Immature natural killer cell (primary cell): ENCODE measurements around the gene VIPR2. TPM values are rescaled to one million over a fixed set of nuclear protein-coding genes. Genes with fewer than 3 reads are reported as not detected.

ENCODE experiments used
- DNase-seq, 3 donors: peaks; one replicate each; pipeline ENCODE4 v3.0.0; 2022; ENCODE audit warnings: mixed read lengths in 1 of 3
- H3K27ac Mint-ChIP-seq, 6 donors: one replicate each; pipeline ENCODE4 v1.8.0; 2020; ENCODE audit warnings: mixed read lengths in 6 of 6, mild to moderate bottlenecking in 5 of 6, inconsistent platforms in 4 of 6, moderate library complexity in 3 of 6
- H3K27me3 Mint-ChIP-seq, 3 donors: one replicate each; pipeline ENCODE4 v1.8.0; 2020 to 2021; ENCODE audit warnings: low read depth in 3 of 3, mild to moderate bottlenecking in 3 of 3, mixed read lengths in 3 of 3, moderate library complexity in 3 of 3, inconsistent platforms in 1 of 3
- H3K36me3 Mint-ChIP-seq, 3 donors: one replicate each; pipeline ENCODE4 v1.8.0; 2020; ENCODE audit warnings: mixed read lengths in 3 of 3, inconsistent platforms in 2 of 3, mild to moderate bottlenecking in 2 of 3
- H3K4me1 Mint-ChIP-seq, 2 donors: one replicate each; pipeline ENCODE4 v1.8.0; 2020; ENCODE audit warnings: inconsistent platforms in 2 of 2, mild to moderate bottlenecking in 2 of 2, mixed read lengths in 2 of 2, moderate library complexity in 1 of 2
- H3K4me3 Mint-ChIP-seq, 5 donors: one replicate each; pipeline ENCODE4 v1.8.0; 2020; ENCODE audit warnings: mild to moderate bottlenecking in 5 of 5, mixed read lengths in 5 of 5, inconsistent platforms in 3 of 5, moderate library complexity in 3 of 5
- H3K9me3 Mint-ChIP-seq, 6 donors: one replicate each; pipeline ENCODE4 v1.8.0; 2020; ENCODE audit warnings: mild to moderate bottlenecking in 6 of 6, mixed read lengths in 6 of 6, inconsistent platforms in 4 of 6, moderate library complexity in 3 of 6
- polyA plus RNA-seq, 3 donors: library from polyadenylated mRNA; unstranded; fragments of 300-500 nt; fragmentation: Illumina TruSeq; gene quantifications; one replicate each; pipeline ENCODE4 v1.2.3, GENCODE V29; 2021

VIPR2 gene
- polyA plus RNA-seq, 3 donors from 2014 or later: 0.41 to 5.2 (median 2.4) TPM

DNA sequence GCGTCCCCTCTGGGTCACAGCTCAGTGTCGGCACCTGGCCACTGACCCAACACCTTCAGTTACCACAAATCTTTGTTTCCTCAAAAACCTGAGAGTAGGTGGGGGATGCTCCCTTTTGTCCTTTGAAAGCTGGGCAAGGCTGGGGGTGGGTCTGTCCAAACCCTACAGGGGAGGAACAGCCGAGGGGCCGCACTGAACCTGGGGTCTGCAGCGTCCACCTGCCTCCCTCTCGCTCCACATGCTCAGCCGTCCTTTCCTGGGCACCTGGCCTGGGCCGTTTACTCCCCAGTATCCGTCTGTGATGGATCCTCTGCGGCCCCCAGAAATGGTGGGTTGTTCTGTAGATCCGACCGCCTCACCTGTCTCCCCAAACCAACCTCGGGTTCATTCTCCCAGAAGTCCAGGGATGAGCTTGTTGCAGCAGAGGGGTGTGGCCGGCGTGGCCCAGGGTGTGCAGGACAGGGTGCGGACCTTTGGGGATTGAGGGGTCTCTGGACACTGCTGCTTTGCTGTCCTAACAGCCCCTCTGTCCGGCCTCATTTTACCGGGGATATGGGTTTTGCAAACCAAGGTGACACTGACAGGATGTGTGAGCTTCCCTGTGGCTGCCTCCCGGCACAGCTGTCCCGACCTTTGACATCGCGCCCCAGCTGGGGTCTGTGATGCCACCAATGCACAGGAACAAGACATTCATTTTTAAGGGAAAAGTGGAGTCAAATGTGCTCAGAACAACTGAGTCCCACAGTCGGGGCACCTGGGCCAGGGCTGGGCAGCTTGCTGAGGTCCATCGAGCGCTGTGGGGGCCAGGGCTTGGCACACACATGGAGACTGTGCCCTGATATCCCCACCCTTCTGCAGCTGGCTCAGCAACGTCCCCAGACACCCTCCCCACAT is 115.9 kb downstream of the VIPR2 start:
- H3K4me3 Mint-ChIP-seq: no peak overlapping the region
- peaks cover 0 to 1% (median 0%) of the 10 kb centered on the region in 6 donors for H3K9me3 Mint-ChIP-seq
- H3K36me3 Mint-ChIP-seq: peaks cover 0 to 4% (median 0%) of the 10 kb centered on the region in 3 donors
- no peak overlapping the region for H3K27ac Mint-ChIP-seq
- H3K27me3 Mint-ChIP-seq: peaks cover 4 to 10% (median 4%) of the 10 kb centered on the region in 3 donors
- H3K4me1 Mint-ChIP-seq: peaks cover 0 to 4% of the 10 kb centered on the region in 2 donors
- no peak for DNase-seq

DNA sequence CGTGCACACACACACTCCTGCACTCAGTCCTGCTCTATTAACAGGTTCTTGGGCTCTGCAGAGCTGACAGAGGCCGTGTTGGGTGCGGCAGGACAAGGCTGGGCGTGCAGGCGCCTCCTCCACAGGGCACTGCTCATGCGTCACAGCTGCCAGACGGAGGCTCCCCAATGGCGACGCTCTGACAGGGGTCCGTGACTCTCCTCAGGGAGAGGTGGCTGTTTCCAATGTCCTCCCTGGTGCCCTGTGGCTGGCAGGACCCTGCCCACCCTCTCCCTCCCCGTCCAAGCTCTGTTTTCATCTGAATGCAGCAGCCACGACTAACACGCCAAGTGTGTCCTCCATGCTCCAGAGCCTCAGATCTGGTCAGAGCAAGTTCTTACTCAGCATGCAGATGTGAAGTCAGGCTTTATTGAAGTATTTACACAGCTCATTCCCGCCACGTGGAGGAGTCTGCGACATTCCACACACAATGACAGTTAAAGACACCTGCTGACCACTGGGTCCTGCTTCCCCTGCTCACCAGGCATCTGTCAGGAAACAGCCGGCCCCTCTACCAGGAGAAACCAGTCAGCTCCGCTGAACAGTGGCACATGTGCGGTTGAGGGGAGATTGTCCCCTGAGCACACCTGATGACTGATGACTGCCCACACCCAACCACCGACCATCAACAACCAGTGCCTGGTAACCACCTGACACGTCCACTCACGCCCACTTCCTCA is 116.7 kb downstream of the VIPR2 start:
- DNase-seq: no peak
- H3K4me3 Mint-ChIP-seq: no peak overlapping the region
- no peak overlapping the region for H3K27ac Mint-ChIP-seq
- peaks cover 4 to 10% (median 4%) of the 10 kb centered on the region in 3 donors for H3K27me3 Mint-ChIP-seq
- peaks cover 0 to 4% of the 10 kb centered on the region in 2 donors for H3K4me1 Mint-ChIP-seq
- peaks cover 0 to 1% (median 0%) of the 10 kb centered on the region in 6 donors for H3K9me3 Mint-ChIP-seq
- no peaks in the 10 kb centered on the region for H3K36me3 Mint-ChIP-seq

DNA sequence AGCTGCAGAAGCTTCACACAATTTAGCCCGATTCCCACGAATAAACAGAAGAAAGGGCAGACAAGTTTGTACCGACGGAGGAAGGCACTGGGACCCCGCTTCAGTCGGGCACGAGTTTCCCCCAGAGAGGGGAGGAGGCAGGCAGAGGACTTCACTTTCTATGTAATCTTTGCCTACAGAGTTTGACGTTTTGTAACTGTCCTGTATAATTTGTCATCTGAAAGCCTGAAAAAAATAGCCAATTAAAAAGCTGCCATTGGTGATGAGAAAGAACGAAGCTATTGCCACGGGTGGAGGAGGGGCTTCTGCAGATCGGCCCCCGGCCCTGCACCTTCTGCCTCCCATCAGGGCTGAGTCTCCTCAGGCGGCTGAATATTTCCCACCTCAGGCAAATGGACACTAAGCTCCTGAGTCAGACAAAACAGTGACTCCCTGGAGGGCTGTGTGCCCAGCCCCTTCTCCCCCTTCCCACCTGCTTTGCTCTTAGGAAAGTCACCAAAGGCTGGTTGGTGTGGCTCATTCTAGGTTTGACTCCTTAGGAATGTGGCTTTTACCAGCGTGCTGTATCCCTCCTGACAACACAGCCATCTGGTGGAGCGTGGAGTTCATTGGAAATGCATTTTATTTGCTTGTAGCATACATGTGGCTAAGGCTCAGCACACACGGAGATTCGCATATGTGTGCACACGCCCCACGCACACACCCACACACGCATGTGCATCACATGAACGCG is 117.4 kb downstream of the VIPR2 start:
- peaks cover 0 to 1% (median 0%) of the 10 kb centered on the region in 6 donors for H3K9me3 Mint-ChIP-seq
- no peak for DNase-seq
- no peaks in the 10 kb centered on the region for H3K36me3 Mint-ChIP-seq
- H3K27me3 Mint-ChIP-seq: peaks cover 4 to 10% (median 5%) of the 10 kb centered on the region in 3 donors
- no peak overlapping the region for H3K4me3 Mint-ChIP-seq
- H3K4me1 Mint-ChIP-seq: peaks cover 0 to 4% of the 10 kb centered on the region in 2 donors
- H3K27ac Mint-ChIP-seq: no peak overlapping the region

DNA sequence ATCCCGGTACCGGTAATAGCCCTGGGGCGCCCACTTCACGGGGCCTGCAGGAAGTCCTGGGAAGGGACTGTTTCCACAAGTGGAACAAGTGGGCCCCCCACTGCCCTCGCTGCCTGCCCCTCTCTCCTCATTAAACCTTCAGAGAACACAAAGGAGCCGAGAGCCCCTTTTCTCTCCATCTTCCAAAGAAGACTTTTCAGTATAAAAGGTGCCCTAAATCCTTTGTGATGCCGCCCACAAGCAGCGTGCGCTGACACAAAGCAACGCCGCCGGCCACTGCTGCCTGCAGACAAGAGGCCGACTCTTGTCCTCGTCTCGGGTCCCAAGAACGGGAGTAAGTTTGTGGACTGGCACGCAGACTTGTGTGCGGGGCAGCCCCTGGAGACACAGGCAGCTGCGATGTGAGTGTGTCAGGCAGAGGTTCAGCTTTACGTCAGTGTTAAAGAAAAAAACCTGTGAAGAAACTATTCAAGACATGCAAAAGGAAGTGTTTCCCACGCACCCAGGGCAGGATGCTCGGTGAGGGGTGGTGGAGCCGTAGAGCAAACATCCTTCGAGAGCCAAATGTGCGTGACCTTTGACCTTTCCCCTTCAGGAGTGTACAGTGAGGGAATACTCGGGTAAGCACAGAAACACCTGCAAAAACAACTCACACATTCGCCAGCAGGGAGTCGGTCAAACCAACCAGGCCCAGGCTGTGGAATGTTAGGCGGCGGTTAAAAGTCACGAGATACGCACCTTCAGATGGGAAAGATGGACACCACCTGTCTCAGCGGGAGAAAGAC is 118.2 kb downstream of the VIPR2 start:
- no peak for DNase-seq
- Mint-ChIP-seq H3K27ac (no peak overlapping the region), H3K27me3 (peaks cover 4 to 10% (median 5%) of the 10 kb centered on the region in 3 donors), H3K36me3 (no peaks in the 10 kb centered on the region), H3K4me3 (no peak overlapping the region), H3K9me3 (peaks cover 0 to 1% (median 0%) of the 10 kb centered on the region in 6 donors), H3K4me1 (peaks cover 0 to 4% of the 10 kb centered on the region in 2 donors)

DNA sequence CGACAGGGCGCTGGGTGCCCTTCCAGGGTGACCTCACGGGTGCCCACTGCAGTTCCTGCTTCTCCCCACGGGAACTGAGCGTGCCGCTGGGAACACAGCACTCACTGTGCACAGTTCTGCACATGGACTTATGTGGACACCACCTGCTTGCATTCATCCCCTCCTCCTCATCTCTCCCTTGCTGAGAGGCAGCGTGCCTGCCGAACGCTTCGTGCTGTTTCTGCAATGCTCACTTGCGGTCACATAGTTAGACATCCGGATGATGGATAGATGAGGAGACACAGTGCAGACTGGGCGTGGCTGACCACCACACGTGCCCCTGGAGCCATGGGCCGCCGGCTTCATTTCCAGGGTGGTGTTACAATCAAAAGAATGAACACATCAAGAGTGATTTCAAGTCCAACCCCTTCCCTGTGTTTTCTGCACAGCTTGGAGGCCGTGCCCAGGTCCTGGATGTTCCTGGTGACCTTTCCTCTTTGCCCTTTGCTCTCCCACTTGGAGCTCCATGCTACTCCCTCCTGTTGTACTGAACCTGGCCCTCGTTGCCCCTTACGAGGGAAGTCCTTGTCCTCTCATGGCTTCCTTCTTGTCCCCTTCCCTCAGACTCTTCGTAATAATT is 119.4 kb downstream of the VIPR2 start:
- no peak for DNase-seq
- Mint-ChIP-seq H3K9me3 (peaks cover 0 to 1% (median 0%) of the 10 kb centered on the region in 6 donors), H3K27ac (no peak overlapping the region), H3K36me3 (no peaks in the 10 kb centered on the region), H3K4me1 (peaks cover 0 to under 1% of the 10 kb centered on the region in 2 donors), H3K4me3 (no peak overlapping the region), H3K27me3 (peaks cover 2 to 6% (median 5%) of the 10 kb centered on the region in 3 donors)

DNA sequence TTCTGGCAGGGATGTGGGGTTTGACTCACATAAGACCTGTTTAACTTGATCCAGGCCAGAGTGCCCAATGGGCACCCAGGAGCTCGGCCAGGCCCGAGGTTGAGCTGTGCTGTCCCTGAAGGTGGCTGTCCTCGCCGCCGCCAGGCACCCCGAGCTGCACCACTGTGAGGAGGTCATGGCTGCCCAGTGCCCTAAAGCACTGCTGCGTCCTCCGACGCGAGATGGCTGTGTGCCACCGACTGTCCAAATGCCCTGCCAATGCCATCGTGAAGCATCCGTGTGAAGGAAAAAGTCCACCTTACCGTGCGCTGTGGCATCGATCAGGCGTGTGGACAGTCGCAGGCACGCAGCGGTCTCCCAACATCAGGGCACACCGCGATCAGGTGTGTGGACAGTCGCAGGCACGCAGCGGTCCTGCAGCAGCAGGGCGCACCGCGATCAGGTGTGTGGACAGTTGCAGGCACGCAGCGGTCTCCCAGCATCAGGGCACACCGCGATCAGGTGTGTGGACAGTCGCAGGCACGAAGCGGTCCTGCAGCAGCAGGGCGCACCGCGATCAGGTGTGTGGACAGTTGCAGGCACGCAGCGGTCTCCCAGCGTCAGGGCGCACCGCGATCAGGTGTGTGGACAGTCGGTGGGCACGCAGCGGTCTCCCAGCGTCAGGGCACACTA is 120.3 kb downstream of the VIPR2 start:
- H3K27ac Mint-ChIP-seq: no peak overlapping the region
- H3K9me3 Mint-ChIP-seq: peaks cover 0 to 1% (median 0%) of the 10 kb centered on the region in 6 donors
- H3K4me3 Mint-ChIP-seq: no peak overlapping the region
- H3K27me3 Mint-ChIP-seq: peaks cover 2 to 6% (median 5%) of the 10 kb centered on the region in 3 donors
- H3K4me1 Mint-ChIP-seq: no peaks in the 10 kb centered on the region
- no peaks in the 10 kb centered on the region for H3K36me3 Mint-ChIP-seq
- DNase-seq: no peak

DNA sequence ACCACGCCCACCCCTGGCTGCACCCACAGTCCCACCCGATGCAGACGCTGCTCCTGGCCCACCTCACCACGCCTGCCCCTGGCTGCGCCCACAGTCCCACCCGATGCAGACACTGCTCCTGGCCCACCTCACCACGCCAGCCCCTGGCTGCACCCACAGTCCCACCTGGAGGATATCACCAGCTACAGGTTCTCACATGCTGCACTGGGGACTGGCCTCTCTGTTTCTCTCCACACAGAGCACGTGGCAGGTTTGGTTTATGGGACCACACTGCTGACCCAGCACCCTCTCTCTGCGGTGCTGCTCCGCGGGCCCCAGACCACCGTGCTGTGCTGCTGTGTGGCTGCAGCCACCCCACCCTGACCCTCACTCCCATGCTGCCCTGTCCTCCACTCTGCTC is 120.9 kb downstream of the VIPR2 start:
- no peaks in the 10 kb centered on the region for H3K4me1 Mint-ChIP-seq
- no peaks in the 10 kb centered on the region for H3K36me3 Mint-ChIP-seq
- H3K27ac Mint-ChIP-seq: no peak overlapping the region
- H3K9me3 Mint-ChIP-seq: peaks cover 0 to 1% (median 0%) of the 10 kb centered on the region in 6 donors
- H3K27me3 Mint-ChIP-seq: peaks cover 5 to 8% (median 6%) of the 10 kb centered on the region in 3 donors
- no peak for DNase-seq
- no peak overlapping the region for H3K4me3 Mint-ChIP-seq

DNA sequence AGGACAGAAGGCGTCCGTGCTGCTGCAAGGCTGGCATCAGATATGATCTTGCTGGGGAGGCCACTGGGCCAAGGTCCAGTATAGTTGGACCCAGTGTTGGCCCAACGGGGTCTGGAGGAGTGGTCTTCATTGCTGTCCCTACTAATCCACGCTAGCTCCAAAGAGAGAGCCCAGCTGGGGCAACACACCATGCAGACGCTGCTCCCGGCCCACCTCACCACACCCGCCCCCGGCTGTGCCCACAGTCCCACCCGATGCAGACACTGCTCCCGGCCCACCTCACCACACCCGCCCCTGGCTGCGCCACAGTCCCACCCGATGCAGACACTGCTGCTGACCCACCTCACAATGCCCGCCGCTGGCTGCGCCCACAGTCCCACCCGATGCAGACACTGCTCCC is 121.5 kb downstream of the VIPR2 start:
- Mint-ChIP-seq H3K36me3 (no peaks in the 10 kb centered on the region), H3K27ac (no peak overlapping the region), H3K4me3 (no peak overlapping the region), H3K9me3 (peaks cover 0 to 1% (median 0%) of the 10 kb centered on the region in 6 donors), H3K4me1 (no peaks in the 10 kb centered on the region), H3K27me3 (peaks cover 5 to 8% (median 6%) of the 10 kb centered on the region in 3 donors)
- no peak for DNase-seq

DNA sequence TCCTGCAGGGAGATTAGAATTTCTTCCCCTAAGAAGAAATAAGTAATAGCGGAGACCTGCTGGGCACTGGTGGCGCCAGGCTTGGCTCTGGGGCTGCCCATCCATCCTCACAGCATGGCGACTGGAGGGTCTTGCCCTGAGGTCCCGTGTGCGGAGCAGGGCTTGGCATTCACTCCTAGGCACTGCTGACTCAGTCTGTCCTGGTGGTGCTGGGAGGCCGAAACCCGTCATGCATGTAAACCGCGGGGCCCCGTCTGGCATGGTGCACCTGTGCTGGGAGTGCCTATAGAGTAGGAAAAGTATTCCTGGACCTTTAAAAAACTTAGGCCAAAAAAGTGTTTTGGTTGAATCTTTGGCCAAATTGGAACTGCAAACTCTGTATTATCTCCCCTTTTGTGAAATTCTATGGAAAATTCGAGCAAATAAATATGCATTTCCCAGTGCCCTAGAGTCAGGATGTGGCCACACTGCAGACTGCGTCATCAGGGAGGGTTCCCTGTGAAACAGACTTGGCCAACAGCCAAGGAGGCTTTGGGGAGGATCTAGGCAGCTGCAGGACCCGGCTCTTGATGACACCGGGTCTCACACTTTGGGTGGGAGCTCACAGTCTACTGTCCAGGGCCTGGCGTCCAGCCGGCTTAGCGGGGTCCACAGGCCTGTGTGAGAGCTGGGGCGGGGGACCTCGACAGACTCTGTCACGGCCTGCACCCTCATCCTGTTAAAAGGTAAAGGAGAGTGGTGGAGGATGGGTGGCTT is 122.3 kb downstream of the VIPR2 start:
- peaks cover 0 to 1% (median 0%) of the 10 kb centered on the region in 6 donors for H3K9me3 Mint-ChIP-seq
- H3K4me1 Mint-ChIP-seq: no peaks in the 10 kb centered on the region
- H3K36me3 Mint-ChIP-seq: no peaks in the 10 kb centered on the region
- DNase-seq: no peak
- H3K4me3 Mint-ChIP-seq: no peak overlapping the region
- peaks cover 5 to 7% (median 5%) of the 10 kb centered on the region in 3 donors for H3K27me3 Mint-ChIP-seq
- no peak overlapping the region for H3K27ac Mint-ChIP-seq

DNA sequence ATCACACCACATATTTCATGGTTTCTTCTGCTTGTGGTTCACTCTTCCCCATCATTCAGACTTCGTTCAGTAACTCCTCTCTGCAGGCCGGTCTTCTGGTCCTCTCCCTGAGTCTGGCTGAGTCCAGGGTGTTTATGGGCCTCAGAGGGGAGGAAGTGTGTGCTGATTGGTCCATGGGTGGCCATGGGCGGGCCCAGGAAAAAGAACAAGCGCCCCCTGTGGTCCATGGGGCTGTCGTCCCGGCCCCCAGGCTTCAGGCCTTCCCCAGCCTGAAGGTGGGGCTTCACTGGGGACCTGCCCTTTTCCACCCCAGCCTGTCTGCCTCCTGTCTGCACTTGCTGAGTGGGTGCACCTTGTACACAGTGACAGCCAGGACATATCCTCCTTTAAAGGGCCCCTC is 123.7 kb downstream of the VIPR2 start:
- Mint-ChIP-seq H3K27ac (no peak overlapping the region), H3K4me1 (no peaks in the 10 kb centered on the region), H3K9me3 (peaks cover 0 to 1% (median 0%) of the 10 kb centered on the region in 6 donors), H3K36me3 (no peaks in the 10 kb centered on the region), H3K4me3 (no peak overlapping the region), H3K27me3 (peaks cover 5 to 9% (median 5%) of the 10 kb centered on the region in 3 donors)
- DNase-seq: no peak

DNA sequence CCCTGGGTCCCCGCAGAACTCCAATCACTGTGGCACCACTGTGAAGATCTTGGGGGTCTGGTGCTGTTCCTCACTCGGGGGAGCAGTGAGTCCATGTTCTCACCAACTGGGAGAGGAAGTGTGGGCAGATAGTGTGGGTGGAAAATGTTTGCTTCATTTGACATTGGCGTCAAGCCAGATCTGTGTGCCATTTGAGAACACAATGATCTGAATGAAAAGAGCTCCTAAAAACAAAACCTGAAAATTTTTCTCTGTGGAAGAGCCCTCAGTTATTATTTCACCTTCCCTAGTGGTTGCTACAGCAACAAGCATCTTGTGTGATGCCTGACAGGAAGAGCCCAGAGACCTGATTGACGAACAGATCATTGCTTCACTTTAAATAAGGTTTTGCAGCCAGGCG is 125.6 kb downstream of the VIPR2 start:
- H3K4me3 Mint-ChIP-seq: no peak overlapping the region
- H3K36me3 Mint-ChIP-seq: no peaks in the 10 kb centered on the region
- peak overlapping the region in 1 of 6 donors; percentile 12 for H3K27ac Mint-ChIP-seq
- no peaks in the 10 kb centered on the region for H3K9me3 Mint-ChIP-seq
- peaks cover 2 to 9% (median 3%) of the 10 kb centered on the region in 3 donors for H3K27me3 Mint-ChIP-seq
- no peaks in the 10 kb centered on the region for H3K4me1 Mint-ChIP-seq
- DNase-seq: no peak

DNA sequence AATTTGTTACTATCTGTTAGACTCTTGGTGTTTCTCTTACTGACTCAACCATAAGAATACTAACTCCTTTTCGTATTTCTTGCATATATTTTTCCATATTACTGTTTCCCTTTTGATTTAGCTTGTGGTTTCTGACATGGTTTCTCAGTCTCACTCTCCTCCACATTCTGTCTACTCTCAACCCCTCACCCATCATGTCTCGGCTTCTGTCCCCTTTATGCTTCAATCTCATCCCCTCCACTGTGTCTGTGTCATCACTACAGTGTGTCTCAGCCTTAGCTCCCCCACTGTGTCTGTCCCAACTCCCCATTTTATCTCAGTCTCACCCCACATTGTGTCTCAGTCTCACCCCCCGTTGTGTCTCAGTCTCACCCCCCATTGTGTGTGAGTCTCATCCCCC is 126.9 kb downstream of the VIPR2 start:
- peak overlapping the region in 1 of 6 donors; percentile 1 for H3K27ac Mint-ChIP-seq
- no peaks in the 10 kb centered on the region for H3K4me1 Mint-ChIP-seq
- no peak overlapping the region for H3K4me3 Mint-ChIP-seq
- H3K27me3 Mint-ChIP-seq: peaks cover 0 to 7% (median 2%) of the 10 kb centered on the region in 3 donors
- no peak for DNase-seq
- H3K9me3 Mint-ChIP-seq: no peaks in the 10 kb centered on the region
- no peaks in the 10 kb centered on the region for H3K36me3 Mint-ChIP-seq
